IMR-90 (cell line): ENCODE data around the gene AHI1. TPM values are rescaled to one million over a fixed set of nuclear protein-coding genes. Genes with fewer than 3 reads are reported as not detected.

Experiments
- ATAC-seq: fragments of 200-7000 bp; cut with Tn5 transposase; 2 replicates; pipeline ENCODE4 v1.9.1; 2020; ENCODE audit warnings: low read depth, mild to moderate bottlenecking, moderate library complexity
- BruUV-seq: library from RNA; stranded (reverse); fragments of 400-500 nt; replicated peaks from 2 replicates; lab custom pipeline; 2021; lab: Mats Ljungman, UMichigan
- CTCF ChIA-PET: fragments of 300-600 bp; formaldehyde crosslinking; extraction: SDS; loops from one replicate; lab custom pipeline; 2021; ENCODE audit warnings: antibody characterized with exemption; lab: Yijun Ruan, JAX
- POLR2A ChIA-PET: fragments of 300-600 bp; sonication (Branson Sonifier 250); formaldehyde crosslinking; loops from one replicate; lab custom pipeline; 2022; ENCODE audit warnings: antibody characterized with exemption; ENCODE audit not compliant: unreplicated experiment; lab: Charles Lee
- DNase-seq: peaks from one replicate; pipeline ENCODE4 v3.0.0; 2013
- H2AFZ ChIP-seq: replicated peaks from 2 replicates; pipeline ENCODE3; 2013; ENCODE audit warnings: low read length, mild to moderate bottlenecking; ENCODE audit not compliant: poor library complexity
- H2AK5ac ChIP-seq: 2 replicates; pipeline ENCODE4 v1.6.1; 2013; ENCODE audit warnings: low read depth, low read length, inconsistent platforms
- H2AK9ac ChIP-seq: replicated peaks from 2 replicates; pipeline ENCODE3; 2013; ENCODE audit warnings: mild to moderate bottlenecking, low read depth, low read length, moderate library complexity; ENCODE audit not compliant: poor library complexity
- H2BK120ac ChIP-seq: 2 replicates; pipeline ENCODE4 v1.6.1; 2013; ENCODE audit warnings: low read depth, low read length, inconsistent platforms
- H2BK15ac ChIP-seq: 3 replicates; pipeline ENCODE4 v1.6.1; 2013; ENCODE audit warnings: low read depth, low read length, inconsistent platforms
- H2BK20ac ChIP-seq: 2 replicates; pipeline ENCODE4 v1.6.1; 2013; ENCODE audit warnings: low read depth, mild to moderate bottlenecking, inconsistent platforms, low read length, moderate library complexity
- H2BK5ac ChIP-seq: 2 replicates; pipeline ENCODE4 v1.6.1; 2013; ENCODE audit warnings: mild to moderate bottlenecking, low read depth, low read length, inconsistent platforms; ENCODE audit not compliant: poor library complexity, severe bottlenecking
- H3K14ac ChIP-seq: replicated peaks from 2 replicates; pipeline ENCODE4 v1.6.1; 2013; ENCODE audit warnings: low read depth, low read length, inconsistent platforms
- H3K18ac ChIP-seq: 2 replicates; pipeline ENCODE4 v1.6.1; 2013; ENCODE audit warnings: low read depth, low read length, control low read depth
- H3K23ac ChIP-seq: 2 replicates; pipeline ENCODE4 v1.6.1; 2013; ENCODE audit warnings: low read depth, low read length, inconsistent platforms
- H3K27ac ChIP-seq: 2 replicates; pipeline ENCODE4 v1.5.1; 2013; ENCODE audit warnings: mild to moderate bottlenecking, control low read depth, low read length; ENCODE audit not compliant: insufficient read depth
- H3K27me3 ChIP-seq: 2 replicates; pipeline ENCODE4 v1.6.1; 2013; ENCODE audit warnings: low read length; ENCODE audit not compliant: control insufficient read depth, insufficient read depth
- H3K36me3 ChIP-seq: 2 replicates; pipeline ENCODE4 v1.6.1; 2013; ENCODE audit warnings: low read length, mixed read lengths; ENCODE audit not compliant: control insufficient read depth, insufficient read depth
- H3K4ac ChIP-seq: 2 replicates; pipeline ENCODE4 v1.6.1; 2013; ENCODE audit warnings: low read depth, low read length, inconsistent platforms
- H3K4me1 ChIP-seq: 2 replicates; pipeline ENCODE4 v1.6.1; 2013; ENCODE audit warnings: low read length, mixed read lengths; ENCODE audit not compliant: control insufficient read depth, insufficient read depth
- H3K4me2 ChIP-seq: 2 replicates; pipeline ENCODE4 v1.6.1; 2013; ENCODE audit warnings: low read depth, mild to moderate bottlenecking, control low read depth, low read length, moderate library complexity
- H3K4me3 ChIP-seq: 2 replicates; pipeline ENCODE4 v1.5.1; 2013; ENCODE audit warnings: low read depth, mild to moderate bottlenecking, control low read depth, low read length, moderate library complexity; ENCODE audit not compliant: insufficient read depth
- H3K56ac ChIP-seq: 2 replicates; pipeline ENCODE4 v1.6.1; 2013; ENCODE audit warnings: low read length, inconsistent platforms; ENCODE audit not compliant: insufficient read depth; ENCODE audit errors: extremely low read depth
- H3K79me1 ChIP-seq, 2 experiments: 2 replicates each; pipeline ENCODE4 v1.6.1; 2013; ENCODE audit warnings: low read length in 2 of 2, inconsistent platforms in 1 of 2, low read depth in 1 of 2
- H3K9ac ChIP-seq: 2 replicates; pipeline ENCODE4 v1.6.1; 2013; ENCODE audit warnings: low read depth, low read length, control low read depth
- H3K9me1 ChIP-seq: 2 replicates; pipeline ENCODE4 v1.6.1; 2013; ENCODE audit warnings: low read length, inconsistent platforms; ENCODE audit not compliant: insufficient read depth
- H3K9me3 ChIP-seq: 2 replicates; pipeline ENCODE4 v1.6.1; 2013; ENCODE audit warnings: low read length; ENCODE audit not compliant: control insufficient read depth, insufficient read depth
- H4K20me1 ChIP-seq: 2 replicates; pipeline ENCODE4 v1.6.1; 2013; ENCODE audit warnings: low read length, inconsistent platforms; ENCODE audit not compliant: insufficient read depth
- H4K5ac ChIP-seq: 2 replicates; pipeline ENCODE4 v1.6.1; 2013; ENCODE audit warnings: mild to moderate bottlenecking, low read depth, low read length, control low read depth
- H4K8ac ChIP-seq, 2 experiments: 2 replicates each; pipeline ENCODE4 v1.6.1; 2013; ENCODE audit warnings: low read depth in 2 of 2, low read length in 2 of 2, control low read depth in 1 of 2, inconsistent platforms in 1 of 2
- H4K91ac ChIP-seq: 2 replicates; pipeline ENCODE4 v1.6.1; 2013; ENCODE audit warnings: low read depth, low read length, inconsistent platforms; ENCODE audit not compliant: insufficient read depth
- BHLHE40 ChIP-seq: fragments of 150-350 bp; IDR thresholded peaks from 2 replicates; pipeline ENCODE4 v1.6.1; 2016; ENCODE audit warnings: mild to moderate bottlenecking, low read depth, low read length
- CEBPB ChIP-seq: IDR thresholded peaks from 2 replicates; pipeline ENCODE4 v1.6.1; 2012; ENCODE audit warnings: low read depth, low read length, improper control_type of control experiment
- MAFK ChIP-seq: IDR thresholded peaks from 2 replicates; pipeline ENCODE4 v1.6.1; 2012; ENCODE audit warnings: low read depth, low read length, improper control_type of control experiment
- MAZ ChIP-seq: IDR thresholded peaks from 2 replicates; pipeline ENCODE4 v1.6.1; 2012; ENCODE audit warnings: low read depth, mild to moderate bottlenecking, low read length, improper control_type of control experiment, moderate library complexity, borderline replicate concordance
- MXI1 ChIP-seq: IDR thresholded peaks from 2 replicates; pipeline ENCODE4 v1.6.1; 2012; ENCODE audit warnings: low read depth, mild to moderate bottlenecking, low read length, moderate library complexity, borderline replicate concordance
- POLR2A ChIP-seq: IDR thresholded peaks from 2 replicates; pipeline ENCODE4 v1.6.1; 2012; ENCODE audit warnings: mild to moderate bottlenecking, low read depth, low read length
- RAD21 ChIP-seq: IDR thresholded peaks from 2 replicates; pipeline ENCODE4 v1.6.1; 2012; ENCODE audit warnings: low read length, improper control_type of control experiment
- RCOR1 ChIP-seq: IDR thresholded peaks from 2 replicates; pipeline ENCODE4 v1.6.1; 2012; ENCODE audit warnings: mild to moderate bottlenecking, low read length, improper control_type of control experiment; ENCODE audit not compliant: insufficient replicate concordance
- WGBS, 2 experiments: methylation state at CpG; one replicate each; pipeline versions ENCODE4 v1.1.5 to v1.1.7; 2013; ENCODE audit warnings: missing lambda C conversion rate in 2 of 2; ENCODE audit not compliant: insufficient read length in 1 of 2; ENCODE audit errors: extremely low coverage in 2 of 2; 5-methylcytosine and 5-hydroxymethylcytosine counted together
- dilution Hi-C: fragments of 300-500 bp; cut with HindIII; formaldehyde crosslinking; loops from one replicate; pipeline ENCODE4 v1.14.3; 2018; ENCODE audit warnings: low sequenced_read_pairs; ENCODE audit not compliant: unreplicated experiment
- in situ Hi-C: fragments of 300-500 bp; cut with MboI; formaldehyde crosslinking; loops from 3 replicates; pipeline ENCODE4 v1.14.3; 2019; ENCODE audit warnings: low sequenced_read_pairs, inconsistent platforms, mixed read lengths
- intact Hi-C: fragments of 100-400 bp; cut with micrococcal nuclease; formaldehyde crosslinking; loops from 2 replicates; pipeline ENCODE4 v1.10.0; 2022
- polyA plus RNA-seq, 3 experiments: library from polyadenylated mRNA; depleted of rRNA; stranded (reverse); fragments of >200 nt; gene quantifications; 2 replicates each; pipeline ENCODE4 v1.2.3, GENCODE V29; 2012; ENCODE audit warnings: low replicate concordance in 1 of 3
- total RNA-seq: library from RNA; depleted of rRNA; stranded (reverse); fragments of >200 nt; gene quantifications from 2 replicates; pipeline ENCODE4 v1.2.3, GENCODE V29; 2012
- TF ChIP-seq, protein P1 (sequence below): conservative IDR thresholded peaks from 2 replicates; pipeline ENCODE4 v1.5.1; 2012; ENCODE audit warnings: mild to moderate bottlenecking, low read depth, low read length, improper control_type of control experiment
- TF ChIP-seq, protein P2 (sequence below): fragments of 150-350 bp; IDR thresholded peaks from 2 replicates; pipeline ENCODE4 v1.6.1; 2017; ENCODE audit warnings: mild to moderate bottlenecking, antibody characterized with exemption, low read length, low read depth
- TF ChIP-seq, protein P3 (sequence below): fragments of 150-350 bp; IDR thresholded peaks from 2 replicates; pipeline ENCODE4 v1.6.1; 2016; ENCODE audit warnings: low read depth, mild to moderate bottlenecking, low read length, moderate library complexity, borderline replicate concordance

AHI1 gene
- total and polyA plus RNA-seq, 2 of the 4 experiments (the other 2 are of a cell fraction) = 9.5 to 19.4 TPM

DNA sequence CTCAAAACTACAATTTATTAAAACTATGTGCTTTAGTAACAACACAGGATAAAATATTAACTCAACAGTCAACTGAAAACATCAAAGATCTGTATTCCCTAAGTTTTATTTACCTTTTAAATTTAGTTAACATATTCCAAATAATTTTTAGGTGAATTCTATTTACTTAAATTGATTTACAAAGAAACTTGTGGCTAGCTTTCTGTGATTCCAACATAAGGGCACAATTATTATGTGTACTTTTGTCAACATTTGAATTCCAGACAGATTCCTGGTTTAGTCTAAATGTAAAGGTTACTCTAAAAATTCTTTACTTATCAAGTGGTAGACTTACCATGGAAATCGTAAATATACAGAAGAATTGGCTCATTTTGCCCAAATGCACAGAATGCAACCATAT lies 70.7 kb downstream of the AHI1 start:
- no peak overlapping the region for H4K91ac ChIP-seq
- no peak overlapping the region for H3K4me3 ChIP-seq
- no peak overlapping the region for H3K23ac ChIP-seq
- no peaks in the 10 kb centered on the region for H3K9me3 ChIP-seq
- H3K4me1 ChIP-seq = no peaks in the 10 kb centered on the region
- ATAC-seq (no peak), DNase-seq (no peak)
- dilution Hi-C loops = no loop called here
- no peak overlapping the region for H2BK15ac ChIP-seq
- ChIA-PET POLR2A (no interaction called here), CTCF (interaction anchor here (0.6 to 1.0 kb wide), 3 partner anchors 283 to 1013 kb away, joined by 3 to 4 read pairs (median 4); no protein-coding TSS in a partner anchor)
- no CpG with 5 or more reads among the region's 1 CpG for WGBS, 2 experiments
- H3K4ac ChIP-seq = no peak overlapping the region
- in situ Hi-C loops = loop anchor here (10.0 to 25.0 kb wide), 2 partner anchors 292 to 1290 kb away; no protein-coding TSS in a partner anchor
- H3K36me3 ChIP-seq = peaks cover 1% of the 10 kb centered on the region; the same call in 1 of the 2 replicates
- H2BK120ac ChIP-seq = no peak overlapping the region
- intact Hi-C loops = loop anchor here (10.0 kb wide), 1 partner anchor 1272 kb away; no protein-coding TSS in a partner anchor
- H2AFZ ChIP-seq = no peak overlapping the region
- H3K9me1 ChIP-seq = no peaks in the 10 kb centered on the region
- no peak overlapping the region for H2BK20ac ChIP-seq
- no peak overlapping the region for H3K14ac ChIP-seq
- H4K5ac ChIP-seq = no peak overlapping the region
- H3K4me2 ChIP-seq = no peak overlapping the region
- no peak overlapping the region for H2BK5ac ChIP-seq
- H3K79me1 ChIP-seq = no peaks in the 10 kb centered on the region
- H3K9ac ChIP-seq = no peak overlapping the region
- no TSS peak for BruUV-seq
- no peak overlapping the region for H2AK5ac ChIP-seq
- H3K27ac ChIP-seq = no peak overlapping the region
- H3K56ac ChIP-seq = no peak overlapping the region
- H4K8ac ChIP-seq = no peak overlapping the region
- no peak overlapping the region for H2AK9ac ChIP-seq
- H3K18ac ChIP-seq = no peak overlapping the region
- no peaks in the 10 kb centered on the region for H3K27me3 ChIP-seq
- no peaks in the 10 kb centered on the region for H4K20me1 ChIP-seq
- TF ChIP-seq, protein P1, sequence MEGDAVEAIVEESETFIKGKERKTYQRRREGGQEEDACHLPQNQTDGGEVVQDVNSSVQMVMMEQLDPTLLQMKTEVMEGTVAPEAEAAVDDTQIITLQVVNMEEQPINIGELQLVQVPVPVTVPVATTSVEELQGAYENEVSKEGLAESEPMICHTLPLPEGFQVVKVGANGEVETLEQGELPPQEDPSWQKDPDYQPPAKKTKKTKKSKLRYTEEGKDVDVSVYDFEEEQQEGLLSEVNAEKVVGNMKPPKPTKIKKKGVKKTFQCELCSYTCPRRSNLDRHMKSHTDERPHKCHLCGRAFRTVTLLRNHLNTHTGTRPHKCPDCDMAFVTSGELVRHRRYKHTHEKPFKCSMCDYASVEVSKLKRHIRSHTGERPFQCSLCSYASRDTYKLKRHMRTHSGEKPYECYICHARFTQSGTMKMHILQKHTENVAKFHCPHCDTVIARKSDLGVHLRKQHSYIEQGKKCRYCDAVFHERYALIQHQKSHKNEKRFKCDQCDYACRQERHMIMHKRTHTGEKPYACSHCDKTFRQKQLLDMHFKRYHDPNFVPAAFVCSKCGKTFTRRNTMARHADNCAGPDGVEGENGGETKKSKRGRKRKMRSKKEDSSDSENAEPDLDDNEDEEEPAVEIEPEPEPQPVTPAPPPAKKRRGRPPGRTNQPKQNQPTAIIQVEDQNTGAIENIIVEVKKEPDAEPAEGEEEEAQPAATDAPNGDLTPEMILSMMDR = no peak
- TF ChIP-seq, protein P2, sequence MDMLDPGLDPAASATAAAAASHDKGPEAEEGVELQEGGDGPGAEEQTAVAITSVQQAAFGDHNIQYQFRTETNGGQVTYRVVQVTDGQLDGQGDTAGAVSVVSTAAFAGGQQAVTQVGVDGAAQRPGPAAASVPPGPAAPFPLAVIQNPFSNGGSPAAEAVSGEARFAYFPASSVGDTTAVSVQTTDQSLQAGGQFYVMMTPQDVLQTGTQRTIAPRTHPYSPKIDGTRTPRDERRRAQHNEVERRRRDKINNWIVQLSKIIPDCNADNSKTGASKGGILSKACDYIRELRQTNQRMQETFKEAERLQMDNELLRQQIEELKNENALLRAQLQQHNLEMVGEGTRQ = no peak
- TF ChIP-seq MXI1 = no peak
- TF ChIP-seq, protein P3, sequence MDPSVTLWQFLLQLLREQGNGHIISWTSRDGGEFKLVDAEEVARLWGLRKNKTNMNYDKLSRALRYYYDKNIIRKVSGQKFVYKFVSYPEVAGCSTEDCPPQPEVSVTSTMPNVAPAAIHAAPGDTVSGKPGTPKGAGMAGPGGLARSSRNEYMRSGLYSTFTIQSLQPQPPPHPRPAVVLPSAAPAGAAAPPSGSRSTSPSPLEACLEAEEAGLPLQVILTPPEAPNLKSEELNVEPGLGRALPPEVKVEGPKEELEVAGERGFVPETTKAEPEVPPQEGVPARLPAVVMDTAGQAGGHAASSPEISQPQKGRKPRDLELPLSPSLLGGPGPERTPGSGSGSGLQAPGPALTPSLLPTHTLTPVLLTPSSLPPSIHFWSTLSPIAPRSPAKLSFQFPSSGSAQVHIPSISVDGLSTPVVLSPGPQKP = no peak
- no peak for TF ChIP-seq RCOR1
- no peak for TF ChIP-seq MAFK
- TF ChIP-seq CEBPB = no peak
- no peak for TF ChIP-seq RAD21
- no peak for TF ChIP-seq POLR2A
- TF ChIP-seq BHLHE40 = no peak
- no peak for TF ChIP-seq MAZ
